ENCODE data around the gene RNASE11.

DNA sequence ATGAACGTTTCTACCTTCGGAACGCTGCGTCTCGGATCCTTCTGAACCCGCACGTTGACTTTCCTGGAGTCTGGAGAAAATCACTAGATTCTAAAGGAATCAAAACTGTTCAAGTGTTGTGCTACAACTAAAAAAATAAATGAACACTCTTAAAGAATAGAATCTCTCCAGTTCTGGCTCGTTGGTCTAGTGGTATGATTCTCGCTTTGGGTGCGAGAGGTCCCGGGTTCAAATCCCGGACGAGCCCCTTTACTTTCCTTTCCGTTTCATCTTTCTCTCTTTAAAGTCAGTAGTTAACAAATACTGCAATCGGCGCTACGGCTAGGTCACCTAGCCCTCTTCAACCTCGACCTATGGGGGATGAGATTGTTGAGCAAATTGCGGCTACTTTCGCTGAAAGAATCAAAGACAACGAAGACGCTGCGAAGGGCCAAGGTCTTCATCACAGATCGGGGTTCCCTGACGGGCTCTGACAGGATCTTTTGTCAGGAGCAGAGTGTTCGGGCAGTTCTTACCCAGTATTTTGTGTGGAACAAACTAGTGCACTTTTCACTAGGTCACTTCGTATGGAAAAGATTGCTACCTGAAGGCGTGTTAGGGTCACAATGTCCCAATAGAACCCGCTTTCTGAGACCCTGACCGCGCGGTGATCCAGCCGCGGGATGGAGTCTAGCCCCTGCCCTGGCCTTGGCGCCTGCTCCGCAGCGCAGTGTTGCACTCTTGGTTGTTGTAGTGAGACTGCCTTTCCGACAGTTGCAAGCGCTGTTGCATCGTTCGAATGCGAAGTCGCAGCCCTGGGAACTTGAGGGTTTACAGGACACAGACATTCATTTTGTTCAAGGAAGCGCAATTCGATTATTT is 45.3 kb upstream of the RNASE11 start:
- TF ChIP-seq, protein P1, sequence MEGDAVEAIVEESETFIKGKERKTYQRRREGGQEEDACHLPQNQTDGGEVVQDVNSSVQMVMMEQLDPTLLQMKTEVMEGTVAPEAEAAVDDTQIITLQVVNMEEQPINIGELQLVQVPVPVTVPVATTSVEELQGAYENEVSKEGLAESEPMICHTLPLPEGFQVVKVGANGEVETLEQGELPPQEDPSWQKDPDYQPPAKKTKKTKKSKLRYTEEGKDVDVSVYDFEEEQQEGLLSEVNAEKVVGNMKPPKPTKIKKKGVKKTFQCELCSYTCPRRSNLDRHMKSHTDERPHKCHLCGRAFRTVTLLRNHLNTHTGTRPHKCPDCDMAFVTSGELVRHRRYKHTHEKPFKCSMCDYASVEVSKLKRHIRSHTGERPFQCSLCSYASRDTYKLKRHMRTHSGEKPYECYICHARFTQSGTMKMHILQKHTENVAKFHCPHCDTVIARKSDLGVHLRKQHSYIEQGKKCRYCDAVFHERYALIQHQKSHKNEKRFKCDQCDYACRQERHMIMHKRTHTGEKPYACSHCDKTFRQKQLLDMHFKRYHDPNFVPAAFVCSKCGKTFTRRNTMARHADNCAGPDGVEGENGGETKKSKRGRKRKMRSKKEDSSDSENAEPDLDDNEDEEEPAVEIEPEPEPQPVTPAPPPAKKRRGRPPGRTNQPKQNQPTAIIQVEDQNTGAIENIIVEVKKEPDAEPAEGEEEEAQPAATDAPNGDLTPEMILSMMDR (conservative IDR thresholded peaks at IDR 0.05; ENCODE audit: low read depth, low read length) = no peak
- no peak for TF ChIP-seq EZH2phosphoT487 (IDR thresholded peaks at IDR 0.05; ENCODE audit: borderline replicate concordance, low read length)
- no peak for TF ChIP-seq EZH2 (IDR thresholded peaks at IDR 0.05; ENCODE audit: low read length, unreplicated experiment)
